SK-N-SH (cell line): Measurements from ENCODE around the gene BCL11A. TPM values are rescaled to one million over a fixed set of nuclear protein-coding genes. Genes with fewer than 3 reads are reported as not detected.

Experiments used
- CTCF ChIA-PET: fragments of 300-600, 350-600 bp; formaldehyde crosslinking; extraction: SDS; loops from one replicate; lab custom pipeline; 2021; lab: Yijun Ruan, JAX
- POLR2A ChIA-PET: fragments of 350-600 bp; sonication (Branson Sonifier 250); formaldehyde crosslinking; extraction: SDS; loops from one replicate; lab custom pipeline; 2020; ENCODE audit warnings: antibody characterized with exemption, inconsistent platforms; lab: Yijun Ruan, JAX
- DNase-seq: peaks from one replicate; pipeline ENCODE4 v3.0.0; 2012
- H2AFZ ChIP-seq: fragments of 200-600 bp; sonication (generic); 2 replicates; pipeline ENCODE4 v1.8.1; 2016; ENCODE audit warnings: antibody characterized with exemption, mild to moderate bottlenecking, low read depth
- H3F3A ChIP-seq: fragments of 200-600 bp; sonication (generic); replicated peaks from 2 replicates; pipeline ENCODE3; 2016; ENCODE audit warnings: antibody characterized with exemption, mild to moderate bottlenecking; ENCODE audit not compliant: insufficient read depth
- H3K27ac ChIP-seq, 2 experiments: fragments of 200-500 bp in 1 of 2; fragments of 200-600 bp in 1 of 2; sonication (Bioruptor generic) in 1 of 2; sonication (generic), shearing (Covaris generic) in 1 of 2; 2 replicates each; pipeline versions ENCODE4 v1.5.1 to v1.6.1; 2014 to 2016; ENCODE audit warnings: low read depth in 2 of 2, inconsistent platforms in 1 of 2, low read length in 1 of 2, mild to moderate bottlenecking in 1 of 2, mixed read lengths in 1 of 2
- H3K27me3 ChIP-seq: fragments of 200-600 bp; sonication (generic), shearing (Covaris generic); 2 replicates; pipeline ENCODE4 v1.6.1; 2016; ENCODE audit warnings: mixed run types; ENCODE audit not compliant: insufficient read depth
- H3K36me3 ChIP-seq, 2 experiments: fragments of 200-500 bp in 1 of 2; fragments of 200-600 bp in 1 of 2; sonication (Bioruptor generic) in 1 of 2; sonication (generic) in 1 of 2; replicated peaks in 1 of 2; 2 replicates each; pipeline versions ENCODE3 to v1.5.1; 2014 to 2016; ENCODE audit warnings: low read length in 1 of 2, mild to moderate bottlenecking in 1 of 2; ENCODE audit not compliant: insufficient read depth in 2 of 2, control insufficient read depth in 1 of 2
- H3K4me1 ChIP-seq, 2 experiments: fragments of 200-500 bp in 1 of 2; fragments of 200-600 bp in 1 of 2; sonication (Bioruptor generic) in 1 of 2; sonication (generic), shearing (Covaris generic) in 1 of 2; 2 replicates each; pipeline versions ENCODE4 v1.5.1 to v1.6.1; 2014 to 2016; ENCODE audit warnings: low read depth in 1 of 2, low read length in 1 of 2, mixed run types in 1 of 2; ENCODE audit not compliant: insufficient read depth in 2 of 2, control insufficient read depth in 1 of 2
- H3K4me2 ChIP-seq: fragments of 200-600 bp; sonication (generic), shearing (Covaris generic); 2 replicates; pipeline ENCODE4 v1.6.1; 2017; ENCODE audit warnings: mixed run types
- H3K4me3 ChIP-seq, 2 experiments: fragments of 200-500 bp in 1 of 2; fragments of 200-600 bp in 1 of 2; sonication (Bioruptor generic) in 1 of 2; sonication (generic), shearing (Covaris generic) in 1 of 2; 2 replicates each; pipeline versions ENCODE4 v1.5.1 to v1.8.1; 2014 to 2016; ENCODE audit warnings: low read depth in 2 of 2, inconsistent platforms in 1 of 2, low read length in 1 of 2, mild to moderate bottlenecking in 1 of 2, mixed read lengths in 1 of 2, moderate library complexity in 1 of 2
- H3K79me2 ChIP-seq: fragments of 200-600 bp; sonication (generic); 2 replicates; pipeline ENCODE4 v1.8.1; 2017; ENCODE audit warnings: mild to moderate bottlenecking; ENCODE audit not compliant: insufficient read depth
- H3K9ac ChIP-seq: fragments of 200-600 bp; sonication (generic); 2 replicates; pipeline ENCODE4 v1.6.1; 2017; ENCODE audit warnings: mixed run types
- H3K9me2 ChIP-seq: fragments of 200-600 bp; sonication (generic); 2 replicates; pipeline ENCODE4 v1.6.1; 2017; ENCODE audit warnings: mixed run types
- H3K9me3 ChIP-seq: fragments of 200-600 bp; sonication (generic); 2 replicates; pipeline ENCODE4 v1.6.1; 2017; ENCODE audit warnings: mixed run types, mild to moderate bottlenecking, moderate library complexity
- H4K20me1 ChIP-seq: fragments of 200-600 bp; sonication (generic); 2 replicates; pipeline ENCODE4 v1.6.1; 2017; ENCODE audit warnings: mild to moderate bottlenecking, mixed run types; ENCODE audit not compliant: insufficient read depth
- CTCF ChIP-seq: fragments of 200-600 bp; sonication (generic); IDR thresholded peaks from 2 replicates; pipeline ENCODE4 v1.6.1; 2017; ENCODE audit warnings: antibody characterized with exemption, mild to moderate bottlenecking, moderate library complexity
- EZH2phosphoT487 ChIP-seq: fragments of 200-600 bp; sonication (generic); IDR thresholded peaks from 2 replicates; pipeline ENCODE4 v1.6.1; 2017; ENCODE audit warnings: low read depth, mixed run types, mild to moderate bottlenecking, antibody characterized with exemption, moderate library complexity, borderline replicate concordance
- FOXM1 ChIP-seq: IDR thresholded peaks from 2 replicates; pipeline ENCODE4 v1.4.0; 2012; ENCODE audit warnings: low read depth, mild to moderate bottlenecking
- JUND ChIP-seq: IDR thresholded peaks from 2 replicates; pipeline ENCODE4 v1.4.0; 2012
- MEF2A ChIP-seq: IDR thresholded peaks from 2 replicates; pipeline ENCODE4 v1.4.0; 2012; ENCODE audit warnings: low read depth, borderline replicate concordance
- NRF1 ChIP-seq: IDR thresholded peaks from 2 replicates; pipeline ENCODE4 v1.6.1; 2012; ENCODE audit warnings: low read depth, mild to moderate bottlenecking, low read length
- RAD21 ChIP-seq: IDR thresholded peaks from 2 replicates; pipeline ENCODE4 v1.6.1; 2012; ENCODE audit warnings: mild to moderate bottlenecking, low read length
- RCOR1 ChIP-seq: fragments of 150-350 bp; IDR thresholded peaks from 2 replicates; pipeline ENCODE4 v1.6.1; 2017; ENCODE audit warnings: antibody characterized with exemption, low read length
- REST ChIP-seq: IDR thresholded peaks from 2 replicates; pipeline ENCODE4 v1.6.1; 2012; ENCODE audit warnings: mild to moderate bottlenecking, low read depth, low read length, moderate library complexity
- SIN3A ChIP-seq: IDR thresholded peaks from 2 replicates; pipeline ENCODE4 v1.6.1; 2012; ENCODE audit warnings: low read depth, mild to moderate bottlenecking, low read length, moderate library complexity, borderline replicate concordance
- SMC3 ChIP-seq: IDR thresholded peaks from 2 replicates; pipeline ENCODE4 v1.6.1; 2012; ENCODE audit warnings: low read depth, low read length, improper control_type of control experiment
- TAF1 ChIP-seq: IDR thresholded peaks from 2 replicates; pipeline ENCODE4 v1.6.1; 2012; ENCODE audit warnings: low read depth, mild to moderate bottlenecking, low read length, moderate library complexity, borderline replicate concordance
- TEAD4 ChIP-seq: IDR thresholded peaks from 2 replicates; pipeline ENCODE4 v1.4.0; 2012; ENCODE audit warnings: mild to moderate bottlenecking, borderline replicate concordance; ENCODE audit not compliant: insufficient read depth
- YY1 ChIP-seq: IDR thresholded peaks from 2 replicates; pipeline ENCODE4 v1.4.0; 2012; ENCODE audit warnings: low read depth, mild to moderate bottlenecking
- WGBS: methylation state at CpG from one replicate; pipeline ENCODE4 v1.1.6; 2017; ENCODE audit warnings: low lambda C conversion rate; 5-methylcytosine and 5-hydroxymethylcytosine counted together
- polyA plus RNA-seq, 3 experiments: library from polyadenylated mRNA; depleted of rRNA; stranded (reverse); fragments of >200 nt; gene quantifications; 2 replicates each; pipeline ENCODE4 v1.2.3, GENCODE V29; 2012
- TF ChIP-seq, protein P1 (sequence below): IDR thresholded peaks from 2 replicates; pipeline ENCODE4 v1.4.0; 2012; ENCODE audit warnings: low read depth

BCL11A gene
- polyA plus RNA-seq, 1 of the 3 experiments (the other 2 are of a cell fraction) = 1.9 TPM

DNA sequence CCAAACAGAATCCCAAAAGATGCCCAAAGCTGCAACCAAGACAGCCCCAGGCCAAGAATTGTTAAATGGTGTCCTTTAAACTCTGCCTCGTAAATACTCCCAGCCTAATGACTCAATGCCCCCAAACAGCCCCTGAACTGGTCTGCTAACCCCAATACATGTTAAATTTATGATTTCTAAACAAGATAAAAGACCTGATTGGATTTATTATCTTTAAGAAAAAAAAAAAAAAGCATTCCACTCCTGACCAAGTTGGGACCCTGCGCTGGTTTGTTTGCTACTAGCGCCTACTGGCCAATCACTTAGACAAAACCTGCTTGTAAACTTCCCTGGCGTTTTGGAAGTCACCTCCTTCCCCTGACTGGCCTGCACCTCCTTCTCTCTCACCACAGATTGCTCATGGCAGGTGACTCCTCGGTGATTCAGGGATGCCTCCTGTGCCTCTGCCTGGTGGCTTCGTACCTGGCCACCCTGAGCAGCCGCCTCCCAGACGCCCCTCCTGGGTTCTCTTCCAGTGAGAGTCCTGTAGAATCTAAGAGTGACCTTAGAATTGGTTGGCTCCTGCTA is 121.3 kb downstream of the BCL11A start (continued):
- no peak for TF ChIP-seq TEAD4
- TF ChIP-seq JUND = no peak
- no peak for TF ChIP-seq SMC3
- no peak for TF ChIP-seq REST

GRCh38 chr2:60429681-60430080 is 123.8 kb downstream of the BCL11A start:
- CTCF ChIA-PET = no interaction called here
- 30% methylated on average over 4 of the region's 4 CpGs for WGBS
- H3K36me3 ChIP-seq = no peaks in the 10 kb centered on the region

More at GRCh38 chr2:60429681-60430080, 123.8 kb downstream of the BCL11A start:
- no peak overlapping the region for H3K9ac ChIP-seq
- no peaks in the 10 kb centered on the region for H4K20me1 ChIP-seq
- no peak for TF ChIP-seq RAD21
- TF ChIP-seq YY1 = no peak
- TF ChIP-seq RCOR1 = no peak
- no peak for TF ChIP-seq NRF1
- no peak for TF ChIP-seq EZH2phosphoT487
- TF ChIP-seq MEF2A = no peak
- TF ChIP-seq, protein P1, sequence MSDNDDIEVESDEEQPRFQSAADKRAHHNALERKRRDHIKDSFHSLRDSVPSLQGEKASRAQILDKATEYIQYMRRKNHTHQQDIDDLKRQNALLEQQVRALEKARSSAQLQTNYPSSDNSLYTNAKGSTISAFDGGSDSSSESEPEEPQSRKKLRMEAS = no peak
- TF ChIP-seq CTCF = no peak
- no peak for TF ChIP-seq SIN3A
- TF ChIP-seq FOXM1 = no peak
- no peak for TF ChIP-seq TAF1
- H3K9me3 ChIP-seq = no peaks in the 10 kb centered on the region
- no peak overlapping the region for H3K4me3 ChIP-seq
- H3F3A ChIP-seq = no peaks in the 10 kb centered on the region
- H2AFZ ChIP-seq = no peak overlapping the region
- no peaks in the 10 kb centered on the region for H3K79me2 ChIP-seq
- no peak overlapping the region for H3K27ac ChIP-seq
- POLR2A ChIA-PET = no interaction called here
- no peaks in the 10 kb centered on the region for H3K27me3 ChIP-seq
- no peaks in the 10 kb centered on the region for H3K4me1 ChIP-seq
- no peaks in the 10 kb centered on the region for H3K9me2 ChIP-seq
- no peak for DNase-seq
- H3K4me2 ChIP-seq = no peak overlapping the region
